ENCODE results near the gene ARL6. TPM values are rescaled to one million over a fixed set of nuclear protein-coding genes. Genes with fewer than 3 reads are reported as not detected.

ARL6 gene
- total and polyA plus RNA-seq, 4 donors: 3.3 to 20.8 (median 8.0) TPM

GRCh38 chr3:97744289-97744688, 20.3 kb upstream of the ARL6 start:
- no peak for DNase-seq
- 60 to 70% methylated on average over 3 of the region's 3 CpGs for WGBS, 2 donors
- Histone ChIP-seq H3K9me3 (ENCODE audit: control insufficient read depth in 4 of 4, insufficient read depth in 3 of 4, low read length in 3 of 4) (no peaks in the 10 kb centered on the region), H3K27me3 (ENCODE audit: control insufficient read depth in 3 of 3, insufficient read depth in 3 of 3, low read length in 2 of 3) (no peaks in the 10 kb centered on the region), H3K27ac (ENCODE audit: low read depth in 1 of 2, low read length in 1 of 2) (no peak overlapping the region), H3K4me1 (ENCODE audit: control insufficient read depth in 5 of 5, insufficient read depth in 5 of 5, low read length in 5 of 5) (no peaks in the 10 kb centered on the region), H3K36me3 (ENCODE audit: control insufficient read depth in 4 of 4, insufficient read depth in 4 of 4, low read length in 4 of 4) (no peaks in the 10 kb centered on the region), H3K4me3 (no peak overlapping the region), H3K9ac (ENCODE audit: insufficient read depth in 1 of 2, low read length in 2 of 2) (no peak overlapping the region)
- no peak for TF ChIP-seq CTCF (IDR thresholded peaks at IDR 0.05; ENCODE audit: control extremely low read depth, extremely low read depth)
- ATAC-seq (ENCODE audit: insufficient read depth, low FRiP score): no peak

GRCh38 chr3:97763586-97764406, 762 bp upstream of the ARL6 start:
- DNase-seq (no peak), ATAC-seq (ENCODE audit: insufficient read depth, low FRiP score) (no peak)
- 27 to 29% methylated on average over 22 of the region's 22 CpGs for WGBS, 2 donors

GRCh38 chr3:97765336-97765735, 778 bp downstream of the ARL6 start:
- ATAC-seq (ENCODE audit: insufficient read depth, low FRiP score): no peak
- H3K4me3 ChIP-seq: no peak overlapping the region
- no peak overlapping the region for H3K27ac ChIP-seq (ENCODE audit: low read depth in 1 of 2, low read length in 1 of 2)
- DNase-seq: peak in 2 of 3 donors; percentile 64 to 68
- peaks cover 0 to 27% (median 4%) of the 10 kb centered on the region in 5 donors for H3K4me1 ChIP-seq (ENCODE audit: control insufficient read depth in 5 of 5, insufficient read depth in 5 of 5, low read length in 5 of 5)
- H3K9me3 ChIP-seq (ENCODE audit: control insufficient read depth in 4 of 4, insufficient read depth in 3 of 4, low read length in 3 of 4): no peaks in the 10 kb centered on the region
- H3K9ac ChIP-seq (ENCODE audit: insufficient read depth in 1 of 2, low read length in 2 of 2): peak overlapping the region in 1 of 2 donors; percentile 42
- H3K27me3 ChIP-seq (ENCODE audit: control insufficient read depth in 3 of 3, insufficient read depth in 3 of 3, low read length in 2 of 3): peaks cover 0 to 2% (median 0%) of the 10 kb centered on the region in 3 donors
- WGBS, 2 donors: 28 to 48% methylated on average over 2 of the region's 2 CpGs
- H3K36me3 ChIP-seq (ENCODE audit: control insufficient read depth in 4 of 4, insufficient read depth in 4 of 4, low read length in 4 of 4): peaks cover 0 to 11% (median 5%) of the 10 kb centered on the region in 4 donors
- no peak for TF ChIP-seq CTCF (IDR thresholded peaks at IDR 0.05; ENCODE audit: control extremely low read depth, extremely low read depth)

More at GRCh38 chr3:97763586-97764406, 762 bp upstream of the ARL6 start:
- Histone ChIP-seq H3K4me3 (peak overlapping the region; percentile 77), H3K36me3 (ENCODE audit: control insufficient read depth in 4 of 4, insufficient read depth in 4 of 4, low read length in 4 of 4) (peaks cover 0 to 1% (median 0%) of the 10 kb centered on the region in 4 donors), H3K9me3 (ENCODE audit: control insufficient read depth in 4 of 4, insufficient read depth in 3 of 4, low read length in 3 of 4) (no peaks in the 10 kb centered on the region), H3K27ac (ENCODE audit: low read depth in 1 of 2, low read length in 1 of 2) (peak overlapping the region in 1 of 2 donors; percentile 57), H3K4me1 (ENCODE audit: control insufficient read depth in 5 of 5, insufficient read depth in 5 of 5, low read length in 5 of 5) (peaks cover 0 to 27% (median 4%) of the 10 kb centered on the region in 5 donors), H3K9ac (ENCODE audit: insufficient read depth in 1 of 2, low read length in 2 of 2) (peak overlapping the region; percentile 81 to 96), H3K27me3 (ENCODE audit: control insufficient read depth in 3 of 3, insufficient read depth in 3 of 3, low read length in 2 of 3) (peaks cover 0 to 2% (median 0%) of the 10 kb centered on the region in 3 donors)
- no peak for TF ChIP-seq CTCF (IDR thresholded peaks at IDR 0.05; ENCODE audit: control extremely low read depth, extremely low read depth)
